Germinal center (tissue), 1 donor: ENCODE data around the gene USP53.
"Not testable (repeated sequence)": the region's sequence is repeated elsewhere in the genome, so short reads cannot be mapped to it uniquely, and the experiment has no call there.

Source experiments
- DNase-seq: peaks from one replicate; pipeline ENCODE4 v3.0.0; 2012; ENCODE audit warnings: mixed read lengths, low spot score

Gene USP53

DNA sequence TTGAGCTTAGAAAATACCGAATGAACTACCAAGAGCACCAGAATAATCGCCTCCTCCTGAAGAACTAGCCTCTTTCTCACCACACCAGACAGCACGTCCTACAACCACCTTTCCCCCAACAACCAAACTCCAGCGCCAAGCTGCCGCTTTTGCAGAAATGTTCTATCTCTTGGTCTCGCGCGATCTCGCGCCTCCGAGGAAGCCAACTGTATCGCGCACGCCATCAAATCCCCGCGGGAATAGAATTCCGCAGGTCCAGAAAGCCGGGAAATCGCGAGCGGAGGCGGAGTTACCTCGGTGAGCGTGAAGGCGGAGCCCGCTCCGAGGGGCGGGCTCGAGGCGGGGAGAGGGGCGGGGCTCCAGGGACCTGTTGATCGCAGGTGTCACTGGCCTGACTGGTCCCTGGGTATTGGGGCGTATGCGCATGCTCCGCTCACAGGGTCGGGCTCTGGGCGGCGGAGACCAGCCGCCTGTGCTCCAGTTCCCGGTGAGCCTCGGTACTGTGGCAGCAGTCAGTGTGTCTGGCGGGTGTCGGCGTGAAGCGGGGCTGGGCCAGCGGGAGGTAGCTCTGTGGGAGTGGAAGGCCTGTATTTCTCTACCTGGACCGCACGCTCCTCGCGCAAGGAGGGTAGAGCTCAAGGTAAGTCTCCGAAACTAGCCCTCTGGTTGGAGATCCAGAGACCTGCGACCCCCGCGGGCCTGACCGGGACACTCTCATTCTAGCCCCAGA, at the start of gene USP53:
USP53 (plus strand) TSS at position 480 of the 730 bp plus-strand sequence. CDS start 27,047 bp downstream, outside the sequence.
- peak; percentile 99 for DNase-seq

- DNase-seq, result no peak
Observed at GRCh38 chr4:119165767-119166166, 46.7 kb upstream of the USP53 start.

GRCh38 chr4:119170195-119170594, 42.3 kb upstream of the USP53 start:
- no peak for DNase-seq

GRCh38 chr4:119172223-119172622, 40.3 kb upstream of the USP53 start:
- DNase-seq, result no peak

- not testable (repeated sequence) for DNase-seq
Observed at GRCh38 chr4:119173729-119174361, 38.7 kb upstream of the USP53 start.

- no peak for DNase-seq
Observed at GRCh38 chr4:119179011-119179410, 33.5 kb upstream of the USP53 start.

- no peak for DNase-seq
Observed at GRCh38 chr4:119184128-119184527, 28.4 kb upstream of the USP53 start.

GRCh38 chr4:119189638-119190037, 22.9 kb upstream of the USP53 start:
- no peak for DNase-seq

GRCh38 chr4:119190354-119190753, 22.2 kb upstream of the USP53 start:
- no peak for DNase-seq

GRCh38 chr4:119191505-119191904, 21.0 kb upstream of the USP53 start:
- no peak for DNase-seq

DNA sequence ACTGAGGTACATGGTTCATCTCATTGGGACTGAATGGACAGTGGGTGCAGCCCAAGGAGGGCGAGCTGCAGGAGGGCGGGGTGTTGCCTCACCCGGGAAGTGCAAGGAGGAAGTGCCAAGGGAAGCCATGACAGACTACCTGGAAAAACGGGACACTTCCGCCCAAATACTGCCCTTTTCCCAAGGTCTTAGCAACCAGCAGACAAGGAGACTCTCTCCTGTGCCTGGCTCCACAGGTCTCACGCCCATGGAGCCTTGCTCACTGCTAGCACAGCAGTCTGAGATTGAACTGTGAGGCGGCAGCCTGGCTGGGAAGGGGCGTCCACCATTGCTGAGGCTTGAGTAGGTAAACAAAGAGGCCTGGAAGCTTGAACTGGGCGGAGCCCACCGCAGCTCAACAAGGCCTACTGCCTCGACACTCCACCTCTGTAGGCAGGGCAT, 14.7 kb upstream of the USP53 start:
- no peak for DNase-seq

GRCh38 chr4:119204916-119205315, 7.6 kb upstream of the USP53 start:
- no peak for DNase-seq

DNA sequence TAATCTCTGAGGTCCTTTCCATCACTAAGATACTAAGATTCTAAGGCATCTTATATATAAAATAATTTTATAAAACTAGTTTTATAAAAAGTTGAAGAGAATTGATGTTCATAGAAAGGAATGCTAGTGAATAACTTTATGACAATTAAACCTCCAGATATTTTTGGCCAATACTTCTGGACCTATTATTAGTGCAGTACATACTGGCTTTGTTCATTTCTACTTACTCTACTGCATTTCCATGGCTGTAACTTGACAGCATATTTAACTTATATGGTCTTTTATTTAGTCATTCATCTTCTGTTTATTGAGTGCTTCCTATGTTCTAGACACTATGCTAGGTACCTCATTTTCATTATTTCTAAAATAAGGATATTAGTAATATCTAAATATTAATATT, 6.8 kb upstream of the USP53 start:
- no peak for DNase-seq

DNA sequence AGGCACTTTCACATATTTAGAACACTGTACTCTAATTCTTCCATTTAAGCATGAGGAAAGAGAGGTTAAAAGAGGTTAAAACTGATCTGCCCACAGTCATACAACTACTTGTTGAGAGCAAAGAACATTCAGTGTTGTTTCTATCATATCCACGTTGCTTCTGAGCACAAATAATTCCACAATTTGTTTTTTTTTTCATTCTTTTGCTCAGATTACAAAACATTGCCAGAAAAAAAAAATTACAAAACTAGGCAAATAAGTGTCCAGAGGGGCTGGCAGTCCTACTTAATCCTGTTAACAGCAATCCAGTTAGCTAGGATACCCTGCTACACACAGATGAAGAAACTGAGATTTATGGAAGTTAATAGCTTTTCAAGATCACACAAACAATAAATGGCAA, 6.3 kb upstream of the USP53 start:
- no peak for DNase-seq

- DNase-seq, result no peak
Observed at GRCh38 chr4:119207051-119207450, 5.5 kb upstream of the USP53 start.

GRCh38 chr4:119209077-119209476, 3.4 kb upstream of the USP53 start:
- DNase-seq, result no peak

- no peak for DNase-seq
Observed at GRCh38 chr4:119209586-119209985, 2.9 kb upstream of the USP53 start.

DNA sequence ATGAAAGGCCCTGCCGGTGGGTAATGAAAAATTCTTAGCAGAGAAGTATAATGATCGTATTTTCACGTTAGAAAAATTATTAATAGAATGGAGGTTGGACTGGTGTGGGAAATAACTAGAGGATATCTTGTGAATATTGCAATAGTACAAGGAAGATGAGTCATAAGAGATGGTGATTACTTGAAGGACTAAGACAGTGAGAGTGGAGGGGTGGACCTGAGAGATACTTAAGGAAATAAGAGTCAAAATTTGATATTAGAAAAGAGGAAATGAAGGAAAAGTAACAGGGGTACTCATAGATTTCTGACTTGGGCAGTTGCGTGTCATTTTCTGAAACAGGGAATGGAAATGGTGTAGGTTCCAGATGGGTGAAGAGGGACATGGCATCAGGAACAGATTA, 1.7 kb upstream of the USP53 start:
- no peak for DNase-seq

DNA sequence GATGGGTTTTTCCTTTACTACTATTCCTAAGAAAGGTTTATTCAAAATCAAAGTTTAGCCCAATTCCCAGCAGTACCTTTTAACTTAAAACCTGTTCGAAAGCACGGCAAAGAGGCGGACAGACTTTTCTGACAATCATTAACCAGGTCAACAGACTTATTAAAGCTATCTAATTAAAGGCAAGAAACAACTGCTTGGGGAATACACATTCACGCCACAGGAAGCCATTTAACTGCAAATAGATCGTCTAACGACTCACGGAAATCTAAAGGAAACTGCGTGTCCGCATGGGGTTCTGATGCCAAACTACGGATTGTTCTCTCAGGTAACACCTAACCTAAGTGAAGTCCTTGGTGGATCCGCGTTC, 663 bp upstream of the USP53 start:
- DNase-seq, result no peak

DNA sequence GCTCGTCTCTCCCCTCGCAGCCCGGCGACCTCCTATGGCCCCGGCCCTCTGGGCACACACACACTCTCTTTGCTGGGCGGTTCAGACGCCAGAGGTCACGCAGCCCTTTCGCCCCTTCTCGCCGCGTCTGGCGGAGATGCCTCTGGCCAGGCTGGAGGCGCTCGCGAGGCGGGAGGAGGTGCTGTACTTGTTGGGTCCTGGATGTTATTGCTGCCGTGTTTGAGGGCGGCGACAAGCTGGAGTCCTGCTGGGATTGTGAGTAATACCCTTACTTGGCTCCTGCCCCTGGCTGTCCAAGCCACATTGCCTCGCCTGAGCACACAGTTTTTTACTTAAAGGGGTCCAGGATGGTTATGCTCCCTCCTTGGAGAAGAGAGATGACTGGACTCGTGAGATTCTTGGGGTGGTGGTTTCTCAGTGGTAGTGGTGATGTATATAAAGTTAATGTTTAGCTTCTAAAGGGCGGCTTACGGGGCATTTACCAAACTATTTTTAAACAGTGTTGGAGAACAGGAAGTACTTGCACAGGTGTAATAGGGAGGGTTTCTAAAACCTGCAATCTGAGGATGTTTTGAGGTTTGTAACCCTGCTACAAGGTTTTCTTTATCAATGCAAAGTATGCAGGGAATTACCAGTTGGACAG, 572 bp downstream of the USP53 start:
- DNase-seq, result peak; percentile 62

- DNase-seq, result no peak
Observed at GRCh38 chr4:119218093-119218492, 5.6 kb downstream of the USP53 start.

DNA sequence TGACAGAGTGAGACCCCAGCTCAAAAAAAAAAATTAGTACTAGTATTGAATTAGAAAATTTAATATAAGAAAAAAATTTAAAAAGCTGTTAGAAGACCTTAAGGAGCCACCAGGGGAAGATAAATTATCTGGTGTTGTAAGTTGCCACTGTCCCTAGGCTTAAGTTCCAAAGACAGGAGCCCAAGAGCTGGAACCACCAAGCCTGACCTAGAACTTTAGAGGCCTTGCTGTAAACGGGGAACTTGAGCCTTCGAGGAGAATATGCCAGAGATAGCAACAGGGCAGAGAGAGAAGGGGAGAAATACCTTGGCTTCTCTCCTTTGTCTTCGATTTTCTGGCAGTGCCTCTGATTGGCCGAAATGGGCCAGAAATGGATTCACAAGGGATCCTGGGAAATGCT, 8.9 kb downstream of the USP53 start:
- no peak for DNase-seq

DNA sequence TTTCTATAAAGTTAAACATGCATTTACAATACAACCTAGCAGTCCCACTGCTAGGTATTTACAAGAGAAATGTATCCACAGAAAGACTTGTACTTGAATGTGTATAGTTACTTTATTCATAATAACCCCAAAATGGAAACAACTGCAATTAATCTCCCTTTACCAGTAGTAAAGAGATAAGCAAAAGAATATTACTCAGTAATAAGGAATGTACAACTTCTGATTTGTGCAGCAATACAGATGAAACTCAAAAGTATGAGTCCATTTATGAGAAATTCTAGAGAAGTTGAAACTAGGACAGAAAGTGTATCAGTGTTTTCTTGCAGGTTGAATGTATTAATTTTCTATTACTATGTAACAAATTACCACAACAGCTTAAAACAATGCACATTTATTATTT, 15.2 kb downstream of the USP53 start:
- no peak for DNase-seq
